Right atrium auricular region (tissue), 2 donors: ENCODE results near the gene NPHS2. TPM values are rescaled to one million over a fixed set of nuclear protein-coding genes. Genes with fewer than 3 reads are reported as not detected.

Source experiments
- DNase-seq: peaks from one replicate; pipeline ENCODE4 v3.0.0-alpha.2; 2019; ENCODE audit warnings: low spot score
- H3K27ac ChIP-seq, 2 donors: fragments of 200-600 bp; sonication (generic); 1 replicate in 1 of 2; 2 replicates in 1 of 2; pipeline ENCODE4 v1.5.1; 2016 to 2019
- H3K27me3 ChIP-seq, 2 donors: fragments of 200-600 bp; sonication (generic); one replicate each; pipeline versions ENCODE4 v1.5.1 to v1.6.0; 2017 to 2019
- H3K36me3 ChIP-seq: fragments of 200-600 bp; sonication (generic); one replicate; pipeline ENCODE4 v1.5.1; 2016
- H3K4me1 ChIP-seq, 2 donors: fragments of 200-600 bp; sonication (generic); one replicate each; pipeline versions ENCODE4 v1.5.1 to v1.6.0; 2017 to 2019
- H3K4me3 ChIP-seq, 2 donors: fragments of 200-600 bp; sonication (generic); 1 replicate in 1 of 2; 2 replicates in 1 of 2; pipeline ENCODE4 v1.5.1; 2017 to 2019; ENCODE audit warnings: mild to moderate bottlenecking in 1 of 2, moderate library complexity in 1 of 2
- H3K9me3 ChIP-seq, 2 donors: fragments of 200-600 bp; sonication (generic); one replicate each; pipeline ENCODE4 v1.5.1; 2019
- CTCF ChIP-seq, 2 donors: fragments of 200-600 bp; sonication (generic); IDR thresholded peaks; one replicate each; pipeline ENCODE4 v1.5.1; 2019; ENCODE audit warnings: antibody characterized with exemption in 2 of 2
- total RNA-seq, 2 donors: library from RNA; depleted of rRNA; stranded (reverse); fragments of >200 nt; gene quantifications; one replicate each; pipeline ENCODE4 v1.1.0, GENCODE V29; 2016

NPHS2 gene
- total RNA-seq, 2 donors from 2014 or later = not detected

- DNase-seq = no peak
- Histone ChIP-seq H3K9me3 (no peaks in the 10 kb centered on the region), H3K27ac (no peak overlapping the region), H3K27me3 (no peaks in the 10 kb centered on the region), H3K4me1 (no peaks in the 10 kb centered on the region), H3K36me3 (no peaks in the 10 kb centered on the region), H3K4me3 (no peak overlapping the region)
- no peak for TF ChIP-seq CTCF (IDR thresholded peaks at IDR 0.05)
Observed at GRCh38 chr1:179554427-179554826, 21.3 kb downstream of the NPHS2 start.

- DNase-seq = no peak
- no peak overlapping the region for H3K27ac ChIP-seq
- H3K27me3 ChIP-seq = no peaks in the 10 kb centered on the region
- no peaks in the 10 kb centered on the region for H3K36me3 ChIP-seq
- H3K9me3 ChIP-seq = no peaks in the 10 kb centered on the region
- TF ChIP-seq CTCF (IDR thresholded peaks at IDR 0.05) = no peak
- H3K4me3 ChIP-seq = no peak overlapping the region
- no peaks in the 10 kb centered on the region for H3K4me1 ChIP-seq
Observed at GRCh38 chr1:179550746-179551682, 24.7 kb downstream of the NPHS2 start.

- H3K9me3 ChIP-seq = no peaks in the 10 kb centered on the region
- H3K27ac ChIP-seq = no peak overlapping the region
- no peak overlapping the region for H3K4me3 ChIP-seq
- no peaks in the 10 kb centered on the region for H3K27me3 ChIP-seq
- DNase-seq = no peak
- H3K4me1 ChIP-seq = no peaks in the 10 kb centered on the region
- H3K36me3 ChIP-seq = no peaks in the 10 kb centered on the region
- no peak for TF ChIP-seq CTCF (IDR thresholded peaks at IDR 0.05)
Observed at GRCh38 chr1:179549368-179549700, 26.4 kb downstream of the NPHS2 start.

- no peaks in the 10 kb centered on the region for H3K4me1 ChIP-seq
- no peak for DNase-seq
- no peak overlapping the region for H3K27ac ChIP-seq
- no peaks in the 10 kb centered on the region for H3K27me3 ChIP-seq
- no peaks in the 10 kb centered on the region for H3K9me3 ChIP-seq
- no peak overlapping the region for H3K4me3 ChIP-seq
- TF ChIP-seq CTCF (IDR thresholded peaks at IDR 0.05) = no peak
- H3K36me3 ChIP-seq = no peaks in the 10 kb centered on the region
Observed at GRCh38 chr1:179548666-179549367, 26.9 kb downstream of the NPHS2 start.

GRCh38 chr1:179547021-179547535 is 28.7 kb downstream of the NPHS2 start:
- no peak for TF ChIP-seq CTCF (IDR thresholded peaks at IDR 0.05)
- Histone ChIP-seq H3K9me3 (no peaks in the 10 kb centered on the region), H3K4me1 (no peaks in the 10 kb centered on the region), H3K27me3 (no peaks in the 10 kb centered on the region), H3K4me3 (no peak overlapping the region), H3K36me3 (no peaks in the 10 kb centered on the region), H3K27ac (no peak overlapping the region)
- no peak for DNase-seq
